GM10248 (cell line): ENCODE data around the gene ART1.
"Not testable (repeated sequence)": the region's sequence is repeated elsewhere in the genome, so short reads cannot be mapped to it uniquely, and the experiment has no call there.

Experiments used
- CTCF ChIA-PET: fragments of 300-600 bp; sonication (Branson Sonifier 250); formaldehyde crosslinking; extraction: SDS; loops from one replicate; lab custom pipeline; 2021; ENCODE audit warnings: antibody characterized with exemption; lab: Yijun Ruan, JAX
- POLR2A ChIA-PET: fragments of 350-650 bp; sonication (Branson Sonifier 250); formaldehyde crosslinking; extraction: SDS; loops from one replicate; lab custom pipeline; 2020; ENCODE audit warnings: antibody characterized with exemption; lab: Yijun Ruan, JAX
- DNase-seq: peaks from one replicate; pipeline ENCODE4 v3.0.0; 2012; ENCODE audit errors: extremely low spot score
- TF ChIP-seq, protein P1 (sequence below): IDR thresholded peaks from 2 replicates; pipeline ENCODE4 v1.5.1; 2012; ENCODE audit warnings: mild to moderate bottlenecking, low read depth; ENCODE audit errors: extremely low read depth, missing control alignments, control extremely low read depth

The ART1 gene

GRCh38 chr11:3655547-3655946 is 10.6 kb downstream of the ART1 start:
- TF ChIP-seq, protein P1, sequence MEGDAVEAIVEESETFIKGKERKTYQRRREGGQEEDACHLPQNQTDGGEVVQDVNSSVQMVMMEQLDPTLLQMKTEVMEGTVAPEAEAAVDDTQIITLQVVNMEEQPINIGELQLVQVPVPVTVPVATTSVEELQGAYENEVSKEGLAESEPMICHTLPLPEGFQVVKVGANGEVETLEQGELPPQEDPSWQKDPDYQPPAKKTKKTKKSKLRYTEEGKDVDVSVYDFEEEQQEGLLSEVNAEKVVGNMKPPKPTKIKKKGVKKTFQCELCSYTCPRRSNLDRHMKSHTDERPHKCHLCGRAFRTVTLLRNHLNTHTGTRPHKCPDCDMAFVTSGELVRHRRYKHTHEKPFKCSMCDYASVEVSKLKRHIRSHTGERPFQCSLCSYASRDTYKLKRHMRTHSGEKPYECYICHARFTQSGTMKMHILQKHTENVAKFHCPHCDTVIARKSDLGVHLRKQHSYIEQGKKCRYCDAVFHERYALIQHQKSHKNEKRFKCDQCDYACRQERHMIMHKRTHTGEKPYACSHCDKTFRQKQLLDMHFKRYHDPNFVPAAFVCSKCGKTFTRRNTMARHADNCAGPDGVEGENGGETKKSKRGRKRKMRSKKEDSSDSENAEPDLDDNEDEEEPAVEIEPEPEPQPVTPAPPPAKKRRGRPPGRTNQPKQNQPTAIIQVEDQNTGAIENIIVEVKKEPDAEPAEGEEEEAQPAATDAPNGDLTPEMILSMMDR = no peak
- DNase-seq = no peak
- ChIA-PET POLR2A (interaction anchor here (0.6 kb wide), 1 partner anchor 538 kb away, joined by 4 read pairs; no protein-coding TSS in a partner anchor), CTCF (interaction anchor here (0.8 to 1.9 kb wide), 2 partner anchors 9 to 15 kb away, joined by 3 to 7 read pairs; partner anchors contain the start of gene CHRNA10)

GRCh38 chr11:3657331-3657730 is 12.4 kb downstream of the ART1 start:
- CTCF ChIA-PET = interaction anchor here (0.7 to 1.9 kb wide), 2 partner anchors 14 kb away, joined by 3 to 7 read pairs; partner anchors contain the start of gene CHRNA10
- DNase-seq, POLR2A ChIA-PET: not testable (repeated sequence)

- TF ChIP-seq, protein P1 = no peak
- ChIA-PET POLR2A (no interaction called here), CTCF (no interaction called here)
- no peak for DNase-seq
Observed at GRCh38 chr11:3658252-3658651, 13.3 kb downstream of the ART1 start.

DNA sequence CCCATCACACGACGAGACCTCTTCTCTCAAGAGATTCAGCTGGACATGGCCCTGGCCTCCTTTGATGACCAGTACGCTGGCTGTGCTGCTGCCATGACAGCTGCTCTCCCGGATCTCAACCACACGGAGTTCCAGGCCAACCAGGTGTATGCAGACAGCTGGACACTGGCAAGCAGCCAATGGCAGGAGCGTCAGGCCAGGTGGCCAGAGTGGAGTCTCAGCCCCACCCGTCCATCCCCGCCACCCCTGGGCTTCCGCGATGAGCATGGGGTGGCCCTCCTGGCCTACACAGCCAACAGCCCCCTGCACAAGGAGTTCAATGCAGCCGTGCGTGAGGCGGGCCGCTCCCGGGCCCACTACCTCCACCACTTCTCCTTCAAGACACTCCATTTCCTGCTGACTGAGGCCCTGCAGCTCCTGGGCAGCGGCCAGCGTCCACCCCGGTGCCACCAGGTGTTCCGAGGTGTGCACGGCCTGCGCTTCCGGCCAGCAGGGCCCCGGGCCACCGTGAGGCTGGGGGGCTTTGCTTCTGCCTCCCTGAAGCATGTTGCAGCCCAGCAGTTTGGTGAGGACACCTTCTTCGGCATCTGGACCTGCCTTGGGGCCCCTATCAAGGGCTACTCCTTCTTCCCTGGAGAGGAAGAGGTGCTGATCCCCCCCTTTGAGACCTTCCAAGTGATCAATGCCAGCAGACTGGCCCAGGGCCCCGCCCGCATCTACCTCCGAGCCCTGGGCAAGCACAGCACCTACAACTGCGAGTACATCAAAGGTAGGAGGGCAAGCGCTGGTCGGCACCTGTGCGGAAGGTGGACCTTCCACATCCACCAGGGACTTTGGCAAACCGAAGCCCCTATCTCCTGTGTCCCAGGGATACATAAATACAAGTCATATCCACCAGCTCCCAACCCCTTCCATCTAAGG is 14.9 kb downstream of the ART1 start:
- ChIA-PET POLR2A (no interaction called here), CTCF (no interaction called here)
- TF ChIP-seq, protein P1 = no peak
- DNase-seq = no peak

DNA sequence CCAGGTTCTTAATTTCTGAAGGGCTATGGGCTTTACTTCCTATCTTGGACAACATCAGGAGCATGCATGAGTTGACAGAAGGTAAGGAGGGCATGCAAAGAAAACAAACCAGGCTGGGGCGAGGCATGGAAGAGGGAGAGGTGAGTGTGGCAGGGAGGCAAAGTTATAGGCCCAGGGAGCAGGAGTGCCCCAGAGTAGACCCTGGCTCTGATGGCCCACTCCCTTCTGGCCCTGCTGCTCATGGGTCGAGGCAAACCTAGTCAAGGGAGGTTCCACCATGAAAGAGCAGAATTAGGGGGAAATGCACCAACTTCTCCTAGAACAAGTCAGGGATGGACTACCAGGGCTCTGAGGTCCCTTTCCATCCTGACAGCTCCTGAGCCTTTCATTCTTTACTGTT is 16.0 kb downstream of the ART1 start:
- TF ChIP-seq, protein P1 = no peak
- CTCF ChIA-PET = no interaction called here
- no peak for DNase-seq
- POLR2A ChIA-PET = no interaction called here

GRCh38 chr11:3662856-3663255 is 17.9 kb downstream of the ART1 start:
- no peak for DNase-seq
- TF ChIP-seq, protein P1 = no peak
- ChIA-PET POLR2A (no interaction called here), CTCF (no interaction called here)
